ENCODE data around the gene GPR37L1. TPM values are rescaled to one million over a fixed set of nuclear protein-coding genes. Genes with fewer than 3 reads are reported as not detected.

Gene GPR37L1
- total and polyA plus RNA-seq, 2 of the 8 experiments (the other 6 are each of a cell fraction or from before 2014, with no cell fraction given), result 0.13 to 0.23 TPM

GRCh38 chr1:202073206-202073605, 49.5 kb upstream of the GPR37L1 start:
- H3K23ac ChIP-seq (ENCODE audit: insufficient read length), result no peak overlapping the region
- no peak overlapping the region for H3K18ac ChIP-seq (ENCODE audit: extremely low read depth, low read length)
- H3K4ac ChIP-seq (replicated peaks; ENCODE audit: insufficient read length, low read depth, low read length), result no peak overlapping the region
- H3K23me2 ChIP-seq (ENCODE audit: low read depth, low read length), result no peaks in the 10 kb centered on the region
- H2BK12ac ChIP-seq (ENCODE audit: low read depth, low read length), result no peak overlapping the region; the same call in 1 of the 2 replicates
- no peaks in the 10 kb centered on the region for H3K36me3 ChIP-seq (ENCODE audit: control insufficient read depth in 2 of 4, insufficient read depth in 4 of 4, low read length in 3 of 4)
- no peak overlapping the region for H2BK15ac ChIP-seq (ENCODE audit: low read length)
- no peak overlapping the region for H2BK120ac ChIP-seq (replicated peaks; ENCODE audit: low read depth, low read length)
- H2AK5ac ChIP-seq (ENCODE audit: low read depth, low read length), result 0 out of 2 replicates have a peak overlapping the region, but pooled peaks have one; percentile 28
- no peak overlapping the region for H3K4me2 ChIP-seq (ENCODE audit: insufficient read depth in 1 of 2, low read depth in 2 of 2, low read length in 2 of 2)
- no peaks in the 10 kb centered on the region for H4K20me1 ChIP-seq (replicated peaks in 1 of 2; ENCODE audit: control insufficient read depth in 1 of 2, insufficient read depth in 2 of 2, low read length in 2 of 2)
- no peak overlapping the region for H4K8ac ChIP-seq (ENCODE audit: extremely low read depth, insufficient read depth, low read length)
- H2AFZ ChIP-seq (ENCODE audit: low read length), result no peak overlapping the region
- no peak overlapping the region for H3K14ac ChIP-seq (ENCODE audit: insufficient read length)
- H3K9me3 ChIP-seq (ENCODE audit: insufficient read depth in 2 of 2, low read depth in 1 of 2, low read length in 1 of 2), result no peaks in the 10 kb centered on the region
- H3K4me3 ChIP-seq (ENCODE audit: extremely low read depth in 1 of 4, insufficient read depth in 2 of 4, low read depth in 3 of 4, low read length in 4 of 4), result no peak overlapping the region
- no peak overlapping the region; the same call in 1 of the 2 replicates for H2BK20ac ChIP-seq (ENCODE audit: low read length)
- no peak for DNase-seq (ENCODE audit: low read depth in 1 of 2, low spot score in 2 of 2)
- ChIA-PET POLR2A (ENCODE audit: partially characterized antibody) (no interaction called here), CTCF (ENCODE audit: partially characterized antibody) (interaction anchor here (1.6 kb wide), 1 partner anchor 10 kb away, joined by 4 read pairs; no protein-coding TSS in a partner anchor)
- H3K56ac ChIP-seq (replicated peaks; ENCODE audit: insufficient read length, low read depth, low read length), result no peak overlapping the region
- no peak for FAIRE-seq
- no peak overlapping the region for H3K9ac ChIP-seq (replicated peaks in 1 of 4; ENCODE audit: extremely low read depth in 1 of 4, low read depth in 3 of 4, low read length in 3 of 4)
- no peak overlapping the region for H4K5ac ChIP-seq (ENCODE audit: insufficient read length, low read depth, low read length)
- H3K27ac ChIP-seq (ENCODE audit: low read depth, low read length), result no peak overlapping the region
- no peak for TF ChIP-seq CREB1 (IDR thresholded peaks at IDR 0.05)
- no peak for TF ChIP-seq SP1 (IDR thresholded peaks at IDR 0.05; ENCODE audit: low read depth, low read length)
- no peak for TF ChIP-seq NRF1 (IDR thresholded peaks at IDR 0.05; ENCODE audit: low read depth, low read length)
- TF ChIP-seq TBP (IDR thresholded peaks at IDR 0.05; ENCODE audit: low read depth, low read length), result no peak
- TF ChIP-seq KDM1A (IDR thresholded peaks at IDR 0.05; ENCODE audit: borderline replicate concordance, low read length), result no peak
- TF ChIP-seq USF2 (IDR thresholded peaks at IDR 0.05; ENCODE audit: low read length), result no peak
- TF ChIP-seq SP2 (IDR thresholded peaks at IDR 0.05; ENCODE audit: low read length), result no peak
- no peak for TF ChIP-seq KDM5A (IDR thresholded peaks at IDR 0.05; ENCODE audit: low read length)
- TF ChIP-seq SP4 (IDR thresholded peaks at IDR 0.05; ENCODE audit: low read length), result no peak
- TF ChIP-seq CHD1 (IDR thresholded peaks at IDR 0.05; ENCODE audit: low read depth, low read length), result no peak
- TF ChIP-seq SIRT6 (IDR thresholded peaks at IDR 0.05; ENCODE audit: low read length), result no peak
- no peak for TF ChIP-seq BRCA1 (IDR thresholded peaks at IDR 0.05; ENCODE audit: low read depth, low read length)
- no peak for TF ChIP-seq MAX (IDR thresholded peaks at IDR 0.05)
- peaks cover 0 to 4% (median 3%) of the 10 kb centered on the region in 4 experiments; a peak in 4 of 7 replicates for H3K4me1 ChIP-seq (replicated peaks in 1 of 4; ENCODE audit: control insufficient read depth in 3 of 4, insufficient read depth in 4 of 4, low read length in 3 of 4)
- WGBS, 2 experiments (ENCODE audit: extremely low coverage in 1 of 2, insufficient coverage in 1 of 2, insufficient read length in 1 of 2, insufficient replicate concordance in 2 of 2, low coverage in 1 of 2, low lambda C conversion rate in 2 of 2, missing lambda C conversion rate in 1 of 2), result 92% methylated on average over 8 of the region's 9 CpGs; no CpG with 5 or more reads in 1 of the 2 experiments
- no peaks in the 10 kb centered on the region for H3K79me1 ChIP-seq (ENCODE audit: low read depth, low read length)
- peak overlapping the region; percentile 7 for H4K91ac ChIP-seq (replicated peaks; ENCODE audit: insufficient read length, low read length)
- H2BK5ac ChIP-seq (ENCODE audit: low read depth, low read length), result no peak overlapping the region
- H3K27me3 ChIP-seq (replicated peaks in 1 of 4; ENCODE audit: control insufficient read depth in 3 of 4, extremely low read depth in 1 of 4, insufficient read depth in 3 of 4, low read length in 3 of 4), result no peaks in the 10 kb centered on the region
- H3K79me2 ChIP-seq (ENCODE audit: control insufficient read depth in 1 of 2, insufficient read depth in 2 of 2, low read length in 2 of 2), result no peaks in the 10 kb centered on the region
